HG03342 (cell line): Measurements from ENCODE around the gene DHCR7.
A peak's percentile ranks its signal among the peaks of the same experiment; 100 is the strongest.

Experiments used
- ATAC-seq: cut with Tn5 transposase; IDR thresholded peaks from one replicate; pipeline ENCODE4 v1.9.1; 2021; ENCODE audit warnings: mild to moderate bottlenecking, moderate library complexity; ENCODE audit not compliant: unreplicated experiment

Gene DHCR7

GRCh38 chr11:71459076-71459766 lies 11.0 kb upstream of the DHCR7 start:
- ATAC-seq = no peak

GRCh38 chr11:71458146-71459070 lies 10.2 kb upstream of the DHCR7 start:
- no peak for ATAC-seq

GRCh38 chr11:71456831-71457230 lies 8.6 kb upstream of the DHCR7 start:
- ATAC-seq = no peak

- no peak for ATAC-seq
These were observed 8.1 kb upstream of the DHCR7 start for GRCh38 chr11:71456294-71456693.

GRCh38 chr11:71454470-71455113 lies 6.4 kb upstream of the DHCR7 start:
- ATAC-seq = no peak

- ATAC-seq = no peak
These were observed 5.7 kb upstream of the DHCR7 start for GRCh38 chr11:71453918-71454304.

- peak; percentile 42 for ATAC-seq
These were observed 5.1 kb upstream of the DHCR7 start, which contains the start of gene NADSYN1 for GRCh38 chr11:71453037-71453917. NADSYN1 (plus strand) TSS chr11:71453203; CDS start chr11:71453297, 94 bp downstream.

GRCh38 chr11:71452199-71453036 lies 4.2 kb upstream of the DHCR7 start:
- ATAC-seq = no peak

- ATAC-seq = no peak
These were observed 3.5 kb upstream of the DHCR7 start for GRCh38 chr11:71451596-71452198.

- ATAC-seq = no peak
These were observed 2.7 kb upstream of the DHCR7 start for GRCh38 chr11:71450939-71451338.

GRCh38 chr11:71450507-71450906 lies 2.3 kb upstream of the DHCR7 start:
- ATAC-seq = no peak

- ATAC-seq = no peak
These were observed 1.4 kb upstream of the DHCR7 start for GRCh38 chr11:71449596-71449995.

- ATAC-seq = no peak
These were observed 369 bp downstream of the DHCR7 start for GRCh38 chr11:71447791-71448256.

- ATAC-seq = no peak
These were observed 1.1 kb downstream of the DHCR7 start for GRCh38 chr11:71446942-71447688.

GRCh38 chr11:71446150-71446549 lies 2.0 kb downstream of the DHCR7 start:
- no peak for ATAC-seq

GRCh38 chr11:71444811-71445210 lies 3.4 kb downstream of the DHCR7 start:
- ATAC-seq = no peak

- no peak for ATAC-seq
These were observed 4.3 kb downstream of the DHCR7 start for GRCh38 chr11:71443736-71444445.

GRCh38 chr11:71442880-71443279 lies 5.3 kb downstream of the DHCR7 start:
- no peak for ATAC-seq
